Activated CD8-positive, alpha-beta memory T cell treated with anti-CD3 and anti-CD28 coated beads for 24 hours (primary cell): Measurements from ENCODE around the gene PPP1R12A.
"Not testable (repeated sequence)": the region's sequence is repeated elsewhere in the genome, so short reads cannot be mapped to it uniquely, and the experiment has no call there.

ENCODE experiments used
- DNase-seq: peaks from one replicate; pipeline ENCODE4 v3.0.0-alpha.2; 2020

Gene PPP1R12A

GRCh38 chr12:79841248-79841877 is 93.5 kb downstream of the PPP1R12A start:
- DNase-seq: no peak

GRCh38 chr12:79838359-79838758 is 96.5 kb downstream of the PPP1R12A start:
- no peak for DNase-seq

GRCh38 chr12:79837575-79837974 is 97.3 kb downstream of the PPP1R12A start:
- DNase-seq: no peak

DNA sequence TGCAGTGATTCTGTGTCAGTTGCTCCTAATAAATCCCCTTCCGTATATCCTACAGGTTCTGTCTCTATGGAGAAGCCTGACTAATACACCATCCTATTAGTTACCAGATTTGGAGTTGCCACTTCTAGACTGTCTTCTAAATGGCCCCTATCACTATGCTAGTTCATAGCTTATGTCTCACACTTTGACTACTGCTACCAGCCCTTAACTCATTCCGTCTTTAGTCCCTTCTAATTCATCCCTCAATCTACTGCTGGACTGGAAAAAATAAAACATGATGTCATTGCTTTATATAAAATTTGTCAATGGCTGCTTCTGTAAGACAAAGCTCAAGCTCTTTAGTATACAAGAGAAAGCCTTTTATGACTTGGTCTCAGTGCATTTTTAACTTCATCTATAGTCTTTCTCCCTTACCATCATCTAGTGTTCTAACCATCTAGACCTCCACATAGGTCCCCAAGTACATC is 99.5 kb downstream of the PPP1R12A start:
- DNase-seq: no peak

DNA sequence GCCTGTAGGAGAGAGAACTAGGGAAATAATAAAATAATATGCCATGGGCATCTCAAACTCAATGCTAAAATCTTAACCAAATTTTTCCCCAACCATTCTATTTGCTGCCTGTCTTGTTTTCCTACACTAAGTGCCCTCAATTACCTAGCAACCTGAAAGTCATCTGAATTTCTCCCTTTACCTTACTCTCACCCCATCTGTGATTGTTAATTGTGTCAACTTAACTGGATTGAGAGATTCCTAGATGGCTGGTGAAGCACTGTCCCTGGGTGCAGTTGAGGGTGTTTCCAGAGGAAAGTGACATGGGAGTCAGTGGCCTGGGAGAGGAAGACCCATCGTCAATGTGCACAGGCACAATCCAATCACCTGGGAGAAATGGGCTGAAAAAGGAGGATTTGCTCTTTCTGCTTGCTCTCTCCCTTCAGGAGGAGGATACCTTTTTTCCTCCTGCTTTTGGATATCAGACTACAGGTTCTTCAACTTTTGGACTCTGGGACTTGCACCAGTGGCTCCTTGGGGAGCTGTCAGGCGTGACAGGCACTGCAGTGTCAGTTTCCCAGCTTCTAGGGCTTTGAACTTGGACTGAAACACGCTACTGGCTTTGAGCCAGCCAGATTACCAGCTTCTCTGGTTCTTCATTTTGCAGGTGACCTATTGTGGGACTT is 100.1 kb downstream of the PPP1R12A start:
- no peak for DNase-seq

- DNase-seq: no peak
These were observed 104.5 kb downstream of the PPP1R12A start for GRCh38 chr12:79830440-79830839.

DNA sequence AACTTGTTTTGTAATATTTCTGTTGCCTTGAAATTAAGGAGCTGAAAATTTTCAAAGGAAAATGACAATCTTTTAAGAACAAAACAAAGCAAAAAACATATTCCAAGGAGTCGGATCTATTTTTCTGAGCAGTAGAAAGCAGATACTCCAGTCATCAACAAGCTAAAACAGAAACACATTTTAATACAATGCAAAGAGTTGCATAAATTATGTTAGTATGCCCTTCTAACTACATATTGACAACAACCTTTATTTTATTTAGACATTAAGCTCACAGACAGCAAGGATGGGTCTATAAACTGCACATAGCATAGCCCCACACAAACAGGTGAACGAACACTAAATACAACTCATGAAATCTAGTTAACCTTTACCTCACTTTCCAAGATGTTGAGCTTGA is 106.0 kb downstream of the PPP1R12A start:
- no peak for DNase-seq

GRCh38 chr12:79827484-79827883 is 107.4 kb downstream of the PPP1R12A start:
- no peak for DNase-seq

DNA sequence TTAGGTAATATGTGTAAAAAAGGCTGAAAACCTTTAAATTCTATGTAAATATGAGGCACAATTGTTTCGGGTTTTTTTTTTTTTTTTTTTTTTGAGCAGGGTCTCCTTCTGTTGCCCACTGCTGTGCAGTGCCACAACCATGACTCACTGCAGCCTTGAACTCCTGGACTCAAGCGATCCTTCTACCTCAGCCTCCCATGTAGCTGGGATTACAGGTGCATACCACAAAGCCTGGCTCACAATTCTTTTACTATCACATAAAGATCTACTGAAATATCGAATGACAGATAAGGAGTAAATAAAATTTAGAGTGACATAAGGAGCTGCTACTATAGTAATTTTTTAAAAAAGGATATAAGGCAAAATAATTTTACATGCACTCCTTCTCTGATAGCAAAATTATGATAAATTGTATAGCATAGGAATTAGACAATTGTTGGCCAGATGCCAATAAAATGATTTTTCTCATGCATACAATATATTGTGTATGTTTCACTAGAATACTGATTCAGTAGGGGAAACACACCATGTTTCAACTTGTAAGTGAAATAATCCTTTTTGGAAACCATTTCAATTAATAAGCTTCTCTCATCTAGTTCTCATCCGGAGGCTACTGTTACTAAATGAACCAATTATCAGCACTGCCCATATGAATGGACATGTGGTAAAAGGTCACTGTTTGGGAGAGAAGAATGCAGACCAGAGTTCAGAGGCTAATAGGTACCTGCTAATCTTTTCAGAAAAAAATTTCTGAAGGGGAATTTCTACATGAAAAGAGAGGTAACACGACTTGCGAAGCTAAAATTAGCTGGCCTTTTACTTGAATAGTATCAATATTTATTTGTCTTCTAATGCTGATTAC is 108.4 kb downstream of the PPP1R12A start:
- no peak for DNase-seq

- no peak for DNase-seq
These were observed 112.4 kb downstream of the PPP1R12A start for GRCh38 chr12:79822475-79822874.

GRCh38 chr12:79818856-79819255 is 116.0 kb downstream of the PPP1R12A start:
- no peak for DNase-seq

DNA sequence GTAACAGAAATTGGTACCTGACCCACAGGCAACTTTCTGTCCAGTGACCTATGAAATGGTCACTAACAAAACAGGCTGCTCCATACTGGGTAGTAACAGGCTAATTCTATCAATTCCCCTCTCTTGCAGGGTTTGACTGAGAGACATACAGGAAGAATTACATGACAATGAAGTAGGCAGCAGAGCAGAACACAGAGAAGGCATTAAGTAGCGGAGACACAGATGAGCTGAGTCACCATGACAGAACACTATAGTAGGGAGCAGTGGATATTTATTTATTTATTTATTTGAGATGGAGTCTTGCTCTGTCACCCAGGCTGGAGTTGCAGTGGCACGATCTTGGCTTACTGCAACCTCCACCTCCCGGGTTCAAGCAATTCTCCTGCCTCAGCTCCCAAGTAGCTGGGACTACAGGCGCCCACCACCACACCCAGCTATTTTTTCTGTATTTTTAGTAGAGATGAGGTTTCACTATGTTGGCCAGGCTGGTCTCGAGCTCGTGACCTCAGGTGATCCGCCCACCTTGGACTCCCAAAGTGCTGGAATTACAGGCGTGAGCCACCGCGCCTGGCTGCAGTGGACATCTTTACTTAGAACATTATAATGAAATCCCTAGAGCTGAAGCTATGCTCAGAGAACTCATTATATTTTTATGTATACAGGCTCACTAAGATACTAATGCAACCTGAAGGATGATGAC is 150.4 kb downstream of the PPP1R12A start:
- DNase-seq: not testable (repeated sequence)

GRCh38 chr12:79782172-79782900 is 152.6 kb downstream of the PPP1R12A start:
- DNase-seq: no peak

DNA sequence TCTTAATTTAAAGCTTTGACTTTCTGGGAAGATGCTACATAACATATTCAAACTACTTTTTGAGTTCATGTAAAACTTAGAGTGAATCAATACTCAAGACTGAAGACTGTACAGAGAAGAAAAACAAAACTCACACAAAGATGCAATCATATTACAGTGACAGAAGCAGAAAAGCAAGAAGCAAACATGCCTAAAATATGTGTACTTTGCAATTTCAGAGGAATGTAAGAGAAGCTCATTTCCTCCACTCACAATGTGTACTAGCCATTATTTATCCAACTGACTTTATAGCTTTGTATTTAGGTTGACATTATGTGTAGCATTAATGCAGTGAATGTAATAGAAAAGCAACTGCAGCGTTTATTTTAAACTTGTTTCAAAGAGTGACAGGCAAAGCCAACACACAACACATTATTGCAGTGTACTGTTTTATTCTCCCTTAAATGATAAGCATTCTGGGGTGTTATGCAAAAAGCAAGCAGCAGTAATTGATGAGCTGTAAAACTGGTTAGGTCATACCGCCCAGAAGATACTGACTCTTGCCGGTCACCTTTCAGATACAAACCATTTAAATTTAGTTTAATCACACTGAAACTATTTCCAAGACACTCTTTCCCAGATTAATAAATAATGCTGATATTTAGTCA is 156.0 kb downstream of the PPP1R12A start:
- DNase-seq: no peak

GRCh38 chr12:79776111-79776510 is 158.8 kb downstream of the PPP1R12A start:
- DNase-seq: no peak

GRCh38 chr12:79775355-79776027 is 159.4 kb downstream of the PPP1R12A start:
- no peak for DNase-seq

- DNase-seq: no peak
These were observed 161.0 kb downstream of the PPP1R12A start for GRCh38 chr12:79773896-79774295.

DNA sequence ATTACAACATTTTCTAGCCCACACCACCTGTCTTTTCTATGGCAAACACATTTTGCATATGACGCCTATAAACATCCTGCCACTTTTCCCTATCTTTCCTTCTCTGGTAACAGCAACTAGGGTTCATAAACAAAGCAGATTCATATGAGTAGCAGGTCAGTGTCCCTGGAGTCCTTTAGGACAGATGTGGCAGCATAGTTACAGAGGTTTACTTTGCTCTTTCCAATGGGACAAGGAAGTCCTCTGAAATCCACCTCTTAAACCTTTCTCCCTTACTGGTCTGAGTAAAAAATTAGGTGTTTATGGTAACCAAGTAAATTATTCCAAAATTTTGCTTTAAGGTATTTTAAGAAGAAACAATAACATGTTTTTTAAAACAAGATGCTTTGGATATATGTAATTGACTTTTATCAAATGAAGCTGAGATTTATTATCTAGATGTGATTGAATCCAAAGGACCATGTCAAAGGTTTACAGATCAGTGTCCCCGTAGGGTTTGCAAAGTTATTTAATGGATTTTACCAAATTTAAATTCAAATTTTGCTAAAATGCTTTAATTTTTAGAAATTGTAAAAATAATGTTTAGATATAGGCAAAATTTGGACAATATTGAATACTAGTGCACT is 164.9 kb downstream of the PPP1R12A start:
- DNase-seq: no peak

DNA sequence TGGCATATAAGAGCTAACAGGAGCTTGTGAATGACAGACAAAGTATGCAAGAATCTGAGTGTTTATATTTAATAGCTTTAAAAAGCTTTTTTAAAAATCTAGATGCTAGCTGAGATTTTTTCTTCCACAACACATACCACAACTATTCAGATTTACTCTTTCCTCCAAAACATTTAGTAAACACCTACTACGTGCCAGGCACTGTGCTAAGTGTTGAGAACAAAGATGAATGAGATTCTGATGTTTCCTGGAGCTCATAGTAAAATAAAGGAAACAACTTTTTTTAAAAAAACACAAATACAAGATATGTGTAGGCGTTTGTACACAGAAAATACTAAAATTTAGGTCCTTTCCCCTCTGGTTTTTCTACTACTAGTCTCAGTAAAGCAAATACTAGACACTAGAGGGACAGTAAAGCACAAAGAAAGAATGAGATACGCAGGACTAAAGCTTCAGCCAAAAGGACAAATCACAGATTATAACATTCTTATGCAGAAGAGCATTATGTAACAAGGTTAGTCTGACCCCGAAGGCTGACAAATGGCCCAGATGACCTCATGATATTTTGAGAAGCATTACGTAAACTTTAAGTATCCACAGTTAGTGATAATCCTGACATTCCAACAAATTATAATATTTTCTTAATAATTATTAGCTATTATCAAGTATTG is 165.6 kb downstream of the PPP1R12A start:
- no peak for DNase-seq
